ENCODE data around the gene CCDC138. TPM values are rescaled to one million over a fixed set of nuclear protein-coding genes. Genes with fewer than 3 reads are reported as not detected.

The CCDC138 gene
- total RNA-seq, 1 donor from 2014 or later = 51.8 TPM

GRCh38 chr2:108916122-108916795, 129.7 kb downstream of the CCDC138 start:
- no peak for DNase-seq (ENCODE audit: low spot score in 2 of 2)
- no peak for FAIRE-seq

DNA sequence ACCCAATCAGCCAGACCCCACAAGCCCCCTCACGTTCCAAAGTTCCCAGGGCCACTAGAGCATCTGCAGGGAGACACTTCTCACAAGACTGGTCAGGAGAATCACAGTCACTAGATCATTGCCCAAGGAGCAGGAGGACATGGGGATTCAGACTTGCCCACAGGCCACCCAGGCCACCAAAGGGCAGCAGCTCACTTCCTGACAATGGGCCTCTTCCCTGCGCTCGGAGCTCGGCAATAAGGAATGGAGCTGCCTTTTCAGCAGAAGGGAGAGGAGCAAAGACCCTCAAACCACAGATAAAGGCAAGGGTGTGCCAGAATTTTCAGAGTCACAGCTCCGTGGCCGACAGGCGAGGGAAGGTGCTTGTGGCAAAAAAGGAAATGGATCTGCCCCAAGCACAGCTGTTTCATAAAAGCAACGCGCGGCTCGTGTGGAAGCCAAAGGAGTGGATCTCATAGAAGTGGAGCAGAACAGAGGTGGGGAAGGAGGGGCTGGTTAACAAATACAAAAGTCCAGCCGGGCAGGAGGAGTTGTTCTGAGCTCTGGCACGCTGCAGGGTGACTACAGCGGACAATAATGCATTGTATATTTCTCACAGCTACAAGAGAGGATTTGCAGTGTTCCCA, 130.3 kb downstream of the CCDC138 start:
- peak in 1 of 2 donors; percentile 24 for DNase-seq (ENCODE audit: low spot score in 2 of 2)

GRCh38 chr2:108917526-108917925, 131.0 kb downstream of the CCDC138 start:
- FAIRE-seq (no peak), DNase-seq (ENCODE audit: low spot score in 2 of 2) (no peak)

More for the DNA sequence above, 130.3 kb downstream of the CCDC138 start:
- no peak for FAIRE-seq

- no peak for FAIRE-seq
- DNase-seq (ENCODE audit: low spot score in 2 of 2) = no peak
These were observed 131.7 kb downstream of the CCDC138 start for GRCh38 chr2:108918156-108918874.

- FAIRE-seq = no peak
- no peak for DNase-seq (ENCODE audit: low spot score in 2 of 2)
These were observed 132.4 kb downstream of the CCDC138 start for GRCh38 chr2:108918941-108919341.

GRCh38 chr2:108919571-108920373, 133.2 kb downstream of the CCDC138 start:
- DNase-seq (ENCODE audit: low spot score in 2 of 2) (no peak), FAIRE-seq (no peak)

DNA sequence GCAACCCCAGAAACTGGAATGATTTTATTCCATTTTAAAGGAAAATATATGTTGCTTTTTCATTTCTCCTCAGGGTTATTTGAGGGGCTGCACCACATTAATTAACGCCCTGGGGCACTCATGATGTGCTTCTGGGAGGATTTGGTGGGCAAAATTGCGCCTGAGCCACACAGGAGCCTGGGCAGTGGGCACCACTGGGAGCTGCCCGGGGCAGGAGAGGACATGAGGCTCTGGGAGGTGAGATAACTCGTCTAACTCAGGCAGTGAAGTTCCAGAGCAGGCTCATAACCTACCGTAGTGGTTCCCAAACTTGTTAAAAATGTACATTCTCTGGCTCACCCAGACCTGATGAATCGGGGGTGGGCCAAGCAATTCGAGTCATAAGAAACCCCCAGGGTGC, 134.1 kb downstream of the CCDC138 start:
- DNase-seq (ENCODE audit: low spot score in 2 of 2) (no peak), FAIRE-seq (no peak)

GRCh38 chr2:108921096-108922030, 134.8 kb downstream of the CCDC138 start:
- FAIRE-seq = no peak

DNA sequence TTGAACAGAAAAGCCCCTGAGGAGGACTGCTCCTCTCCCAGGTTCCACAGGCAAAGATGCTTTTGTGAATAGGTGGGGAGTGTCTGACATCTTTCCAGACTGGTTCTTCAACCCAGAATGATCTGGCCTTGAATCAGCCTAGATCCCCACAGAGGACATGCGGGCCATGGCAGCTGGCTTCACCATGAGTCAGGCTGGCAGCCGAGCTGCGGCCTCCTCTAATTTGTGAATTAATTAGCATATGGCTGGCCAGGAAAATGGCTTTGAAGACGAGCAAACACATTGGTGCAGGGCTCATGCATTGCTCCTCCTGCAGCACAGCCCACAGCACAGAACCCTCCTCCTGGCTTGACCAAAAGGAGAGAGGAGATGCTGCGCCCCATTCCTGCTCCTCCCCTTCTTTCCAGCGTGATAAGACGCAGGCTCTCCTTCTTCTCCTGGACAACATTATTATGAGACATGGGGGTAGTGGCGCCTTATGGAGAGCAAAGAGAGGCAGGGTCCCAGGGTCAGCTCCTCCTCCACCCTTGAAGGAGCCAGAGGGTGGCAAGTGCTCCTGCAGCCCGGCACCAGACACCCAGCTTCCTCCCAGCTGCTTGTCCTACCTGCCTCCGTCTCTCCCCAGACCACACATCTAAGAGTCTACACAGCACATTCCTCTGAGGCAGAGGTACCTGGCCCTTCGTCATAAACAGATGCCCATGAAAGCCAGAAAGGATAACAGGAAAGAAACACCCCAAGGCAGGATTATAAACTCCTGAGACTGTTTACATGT, 135.8 kb downstream of the CCDC138 start:
- no peak for DNase-seq (ENCODE audit: low spot score in 2 of 2)
- no peak for FAIRE-seq

More at GRCh38 chr2:108921096-108922030, 134.8 kb downstream of the CCDC138 start:
- no peak for DNase-seq (ENCODE audit: low spot score in 2 of 2)

DNA sequence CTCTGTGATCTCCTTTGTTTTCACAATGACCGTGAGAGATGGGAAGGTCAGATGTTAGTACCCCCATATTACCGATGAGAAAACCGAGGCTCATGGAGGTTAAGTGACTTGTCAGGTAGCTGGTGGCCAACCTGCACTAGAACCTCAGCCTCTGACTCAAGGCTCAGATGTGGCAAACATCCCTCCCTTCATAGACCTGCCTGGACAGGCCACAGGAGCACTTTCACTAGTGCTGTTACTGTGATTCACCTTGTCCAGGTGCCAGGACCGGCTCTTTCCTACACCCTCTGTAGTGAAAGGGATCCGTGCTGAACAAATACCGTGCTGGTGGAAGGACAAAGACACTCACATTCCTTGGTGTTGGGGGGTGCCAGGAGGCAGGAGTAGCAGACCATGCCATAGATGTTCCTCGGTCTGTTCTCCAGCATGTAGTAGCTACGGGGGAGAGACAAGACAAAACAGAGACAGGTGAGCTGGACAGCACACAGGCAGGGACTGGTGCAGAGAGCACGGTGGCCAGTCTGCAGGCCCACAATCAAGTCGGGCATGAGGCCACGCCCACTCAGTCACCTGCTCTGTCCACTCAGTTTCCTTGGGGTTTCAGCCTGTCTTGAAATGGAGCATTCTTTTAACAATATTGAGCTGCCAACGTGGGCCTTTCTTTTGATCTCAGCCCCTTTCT, 136.6 kb downstream of the CCDC138 start:
- no peak for DNase-seq (ENCODE audit: low spot score in 2 of 2)
- no peak for FAIRE-seq

- FAIRE-seq (no peak), DNase-seq (ENCODE audit: low spot score in 2 of 2) (no peak)
These were observed 137.4 kb downstream of the CCDC138 start for GRCh38 chr2:108923736-108924579.

GRCh38 chr2:108924580-108925251, 138.1 kb downstream of the CCDC138 start:
- no peak for FAIRE-seq
- no peak for DNase-seq (ENCODE audit: low spot score in 2 of 2)

GRCh38 chr2:108925286-108925685, 138.7 kb downstream of the CCDC138 start:
- FAIRE-seq = no peak
- DNase-seq (ENCODE audit: low spot score in 2 of 2) = no peak

DNA sequence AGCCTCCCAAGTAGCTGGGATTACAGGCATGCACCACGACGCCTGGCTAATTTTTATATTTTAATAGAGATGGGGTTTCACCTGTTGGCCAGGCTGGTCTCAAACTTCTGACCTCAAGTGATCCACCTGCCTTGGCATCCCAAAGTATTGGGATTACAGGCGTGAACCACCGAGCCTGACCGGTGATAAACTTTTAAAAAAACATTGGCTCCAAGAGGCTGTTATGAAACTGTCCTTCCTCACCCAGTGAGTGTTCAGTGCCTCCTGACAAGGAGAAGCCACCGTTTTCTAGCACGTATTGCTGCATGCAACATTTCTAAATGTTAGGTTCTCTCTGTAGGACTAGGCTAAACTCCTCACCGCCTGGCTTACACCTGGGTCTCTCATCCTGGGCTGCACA, 139.2 kb downstream of the CCDC138 start:
- DNase-seq (ENCODE audit: low spot score in 2 of 2) = no peak
- FAIRE-seq = no peak
